Testis (tissue), 2 donors: ENCODE data around the gene CD9.
A peak's percentile ranks its signal among the peaks of the same experiment; 100 is the strongest.

Source experiments
- CTCF ChIP-seq, 3 experiments: fragments of 450-650 bp in 2 of 3; fragments of 200-600 bp in 1 of 3; sonication (generic) in 1 of 3; IDR thresholded peaks; one replicate each; pipeline ENCODE4 v1.5.1; 2016 to 2019; ENCODE audit warnings: antibody characterized with exemption in 3 of 3, mild to moderate bottlenecking in 2 of 3, moderate library complexity in 1 of 3
- POLR2A ChIP-seq: fragments of 450-650 bp; IDR thresholded peaks from one replicate; pipeline ENCODE4 v1.6.1; 2017; ENCODE audit warnings: antibody characterized with exemption, mild to moderate bottlenecking, moderate library complexity

DNA sequence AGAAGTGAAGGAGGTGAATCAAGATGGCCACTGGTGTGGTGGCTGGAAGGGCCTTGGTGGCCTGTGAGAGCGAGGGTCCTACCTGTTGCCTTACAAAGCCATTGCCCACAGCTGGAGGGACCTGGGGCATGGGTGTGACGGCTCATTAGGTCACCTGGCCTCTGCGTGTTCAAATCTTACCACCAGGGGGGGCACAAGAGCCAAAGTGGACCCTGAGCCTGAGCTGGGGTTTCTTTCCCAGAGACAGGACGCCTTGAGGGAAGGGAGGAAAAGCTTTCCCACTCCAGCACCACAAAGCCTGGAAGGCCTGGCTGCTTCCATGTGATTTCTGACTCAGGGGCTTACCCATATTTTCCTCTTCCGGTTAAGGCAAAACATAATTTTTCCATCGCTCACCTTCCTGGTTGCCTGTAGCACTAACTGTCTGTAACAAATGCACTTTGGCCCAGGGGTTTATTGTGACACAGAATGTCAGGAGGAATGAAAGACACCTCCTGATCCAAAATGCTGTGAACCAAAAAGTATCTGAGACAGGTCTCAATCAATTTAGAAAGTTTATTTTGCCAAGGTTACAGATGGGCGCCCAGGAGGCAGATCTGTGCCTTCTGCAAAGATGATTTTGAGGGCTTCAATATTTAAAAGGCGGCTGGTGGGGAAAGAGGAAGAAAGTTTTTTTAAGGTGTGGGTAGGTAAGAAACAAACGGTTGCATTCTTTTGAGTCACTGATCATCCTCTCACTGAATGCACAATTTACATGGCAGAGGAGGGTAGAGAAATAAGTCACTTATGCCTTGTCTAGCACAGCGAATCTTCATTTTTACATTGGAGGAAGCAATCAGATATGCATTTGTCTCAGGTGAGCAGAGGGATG is 4.3 kb upstream of the CD9 start:
- TF ChIP-seq CTCF (IDR thresholded peaks at IDR 0.05) (peak; percentile 93 to 97 (median 95)), POLR2A (no peak)
